Activated CD4-positive, alpha-beta T cell treated with anti-CD3 and anti-CD28 coated beads for 24 hours (primary cell): ENCODE measurements around the gene CDH23.

ENCODE experiments used
- DNase-seq, 2 donors: peaks; one replicate each; pipeline ENCODE4 v3.0.0-alpha.2; 2020; ENCODE audit warnings: low read depth in 2 of 2

Gene CDH23

GRCh38 chr10:71708301-71708703, 311.6 kb downstream of the CDH23 start:
- DNase-seq: peak; percentile 57

DNA sequence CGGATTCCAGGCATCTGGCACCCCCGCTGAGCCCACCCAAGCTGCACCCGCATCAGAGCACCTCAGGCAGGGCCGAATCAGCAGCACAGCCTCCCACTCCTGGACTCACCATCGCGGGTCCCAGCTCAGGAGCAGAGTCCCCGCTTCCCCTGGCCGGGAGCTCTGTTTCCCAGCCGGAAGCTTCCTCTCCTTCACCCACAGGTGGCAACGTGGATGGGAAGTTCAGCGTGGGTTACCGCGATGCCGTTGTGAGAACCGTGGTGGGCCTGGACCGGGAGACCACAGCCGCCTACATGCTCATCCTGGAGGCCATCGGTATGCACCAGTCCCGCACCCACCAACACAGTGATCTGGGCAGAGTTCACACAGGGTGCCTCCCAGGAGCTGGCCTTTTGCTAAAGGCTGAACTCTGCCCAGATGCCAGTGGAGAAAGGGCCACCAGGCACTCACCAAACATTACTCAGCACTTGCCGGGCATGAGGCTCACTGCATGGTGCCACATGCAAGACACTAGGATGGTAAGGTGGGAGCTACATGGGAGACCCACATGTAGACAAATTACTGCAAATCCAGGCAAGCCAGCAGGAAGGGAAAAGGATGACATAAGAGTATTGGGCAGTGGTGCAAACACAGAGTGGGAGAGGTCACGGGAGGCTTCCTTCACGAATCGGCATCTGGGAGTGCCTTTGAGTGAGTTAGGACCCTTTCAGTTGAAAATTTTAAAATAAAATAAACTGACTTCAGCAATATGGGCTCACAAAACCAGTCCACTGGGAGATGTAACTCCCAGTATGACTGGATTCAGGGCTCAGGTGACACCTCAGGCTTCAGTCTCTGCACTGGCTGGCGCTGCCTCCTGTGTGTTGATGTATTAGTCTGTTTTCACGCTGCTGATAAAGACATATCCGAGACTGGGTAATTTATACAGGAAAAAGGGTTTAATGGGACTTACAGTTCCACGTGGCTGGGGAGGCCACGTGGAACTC, 312.5 kb downstream of the CDH23 start:
- DNase-seq: no peak

- no peak for DNase-seq
Observed at GRCh38 chr10:71710519-71710918, 313.8 kb downstream of the CDH23 start.

GRCh38 chr10:71711052-71711623, 314.4 kb downstream of the CDH23 start:
- DNase-seq: no peak

DNA sequence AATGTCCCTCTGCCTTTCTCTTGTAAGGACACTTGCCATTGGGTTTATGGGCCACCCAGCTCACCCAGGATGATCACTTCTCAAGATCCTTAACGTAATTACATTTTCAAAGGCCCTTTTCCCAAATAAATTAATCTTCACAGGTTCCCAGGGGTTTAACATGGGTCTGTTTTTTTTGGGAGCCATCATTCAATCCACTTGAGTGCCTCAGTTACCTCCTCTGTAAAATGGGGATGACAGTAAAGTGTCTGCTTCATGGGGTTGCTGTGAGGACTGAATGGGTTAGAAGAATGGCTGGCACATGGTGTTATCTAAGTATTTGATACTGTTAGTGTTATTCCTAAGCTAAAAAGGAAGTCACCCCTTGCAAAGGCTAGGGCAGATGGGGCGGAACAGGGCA, 315.4 kb downstream of the CDH23 start:
- DNase-seq: no peak

DNA sequence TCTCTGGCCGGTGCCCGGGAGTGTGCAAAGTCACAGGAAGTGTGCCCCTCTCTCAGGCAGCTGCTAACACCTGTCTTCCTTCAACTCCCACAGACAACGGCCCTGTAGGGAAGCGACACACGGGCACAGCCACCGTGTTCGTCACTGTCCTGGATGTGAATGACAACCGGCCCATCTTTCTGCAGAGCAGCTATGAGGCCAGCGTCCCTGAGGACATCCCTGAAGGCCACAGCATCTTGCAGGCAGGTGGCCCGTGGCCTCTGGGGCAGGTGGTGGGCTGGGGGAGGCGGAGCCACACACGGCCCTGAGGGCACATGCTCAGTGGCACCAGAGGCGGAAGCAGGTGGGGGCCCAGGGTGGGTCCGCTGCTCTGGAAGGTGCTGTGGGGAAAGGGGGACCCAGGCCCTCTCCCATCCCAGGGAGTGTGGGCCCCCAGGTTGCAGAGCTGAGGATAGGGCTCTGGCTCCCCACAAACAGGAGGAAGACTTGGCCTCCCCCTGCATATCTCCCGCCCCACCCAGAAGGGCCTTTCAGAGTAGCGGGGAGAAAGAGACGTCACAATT, 315.9 kb downstream of the CDH23 start:
- no peak for DNase-seq

- DNase-seq: no peak
Observed at GRCh38 chr10:71713135-71714030, 316.7 kb downstream of the CDH23 start.

- no peak for DNase-seq
Observed at GRCh38 chr10:71714031-71714410, 317.3 kb downstream of the CDH23 start.

DNA sequence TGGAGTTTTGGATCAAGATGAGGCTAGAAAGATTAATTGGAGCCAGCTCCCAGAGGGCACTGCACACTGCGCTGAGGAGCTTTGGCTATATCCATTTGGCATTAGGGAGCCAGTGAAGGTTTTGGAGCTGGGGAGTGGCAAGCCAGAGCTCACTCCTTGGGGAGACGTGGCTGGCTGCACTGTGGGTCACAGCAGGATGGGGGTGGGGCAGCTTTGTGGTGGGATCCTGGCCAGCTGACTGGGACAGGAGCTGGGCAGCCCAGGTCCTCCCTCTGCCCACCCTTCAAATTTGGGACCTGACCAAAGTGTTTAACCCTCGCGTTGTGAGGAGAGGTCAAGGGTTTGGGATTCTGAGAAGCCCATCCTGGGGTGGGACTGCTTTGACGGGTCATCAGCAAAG, 317.9 kb downstream of the CDH23 start:
- no peak for DNase-seq

- no peak for DNase-seq
Observed at GRCh38 chr10:71715026-71715425, 318.3 kb downstream of the CDH23 start.

- DNase-seq: no peak
Observed at GRCh38 chr10:71715860-71716259, 319.1 kb downstream of the CDH23 start.

DNA sequence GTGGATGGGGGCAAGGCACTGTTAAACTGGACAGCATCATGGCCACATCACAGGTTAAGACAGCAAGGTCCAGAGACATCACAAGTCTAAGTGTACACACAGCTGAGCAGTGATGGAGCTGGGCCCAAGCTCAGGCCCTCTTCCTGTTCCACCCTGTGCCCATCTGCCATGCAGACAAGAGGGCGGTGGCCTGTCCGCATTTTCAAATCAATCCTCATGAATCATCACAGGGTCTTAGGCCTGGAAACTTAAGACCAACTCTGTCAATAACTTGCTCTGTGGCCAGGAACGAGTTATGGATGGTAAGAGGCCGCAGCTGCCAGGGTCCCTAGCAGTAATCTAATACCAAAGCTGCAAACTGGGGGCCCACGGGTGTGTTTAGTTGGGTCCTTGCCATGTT, 319.7 kb downstream of the CDH23 start:
- DNase-seq: no peak

DNA sequence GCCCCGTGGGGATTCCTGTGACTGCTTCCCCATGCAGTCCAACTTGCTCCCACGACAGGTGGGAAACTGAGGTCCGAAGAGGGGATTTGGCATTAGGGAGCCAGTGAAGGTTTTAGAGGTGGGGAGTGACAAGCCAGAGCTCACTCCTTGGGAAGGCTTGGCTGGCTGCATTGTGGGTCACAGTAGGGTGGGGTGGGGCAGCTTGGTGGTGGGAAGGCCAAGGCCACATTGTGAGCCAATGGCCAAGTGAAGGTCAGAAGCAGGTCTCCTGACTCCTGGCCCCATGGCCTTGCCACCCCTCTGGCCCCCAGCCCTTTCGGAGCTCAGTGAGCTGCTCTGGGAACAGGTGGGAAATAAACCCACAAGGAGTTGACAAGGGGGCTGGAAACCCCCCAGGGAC, 320.3 kb downstream of the CDH23 start:
- DNase-seq: no peak

DNA sequence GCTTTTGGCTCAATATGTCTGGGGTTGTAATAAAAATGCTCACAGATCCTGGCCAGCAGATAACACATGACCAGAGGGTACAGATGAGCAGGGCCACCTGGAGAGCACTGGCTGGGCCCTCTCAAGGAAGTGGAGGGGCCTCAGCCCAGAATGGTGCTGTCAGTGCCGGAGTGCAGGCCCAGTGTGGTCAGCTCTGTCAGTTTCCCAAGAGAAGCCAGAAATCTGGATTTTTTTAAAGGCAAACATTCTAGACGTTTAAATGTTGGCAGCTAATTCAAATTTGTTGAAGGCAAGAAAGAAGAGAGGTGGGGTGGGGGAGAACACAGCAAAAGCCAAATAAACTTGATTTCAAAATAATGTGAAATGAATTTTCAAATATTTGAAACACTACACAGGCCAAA, 320.8 kb downstream of the CDH23 start:
- no peak for DNase-seq

- no peak for DNase-seq
Observed at GRCh38 chr10:71718165-71718698, 321.5 kb downstream of the CDH23 start.

- DNase-seq: no peak
Observed at GRCh38 chr10:71719042-71719441, 322.3 kb downstream of the CDH23 start.

- DNase-seq: no peak
Observed at GRCh38 chr10:71719464-71720201, 322.9 kb downstream of the CDH23 start, which contains the start of gene C10orf105. TSS of gene C10orf105 (minus strand) at chr10:71719778. CDS start at chr10:71716337, 3,441 bp downstream.

DNA sequence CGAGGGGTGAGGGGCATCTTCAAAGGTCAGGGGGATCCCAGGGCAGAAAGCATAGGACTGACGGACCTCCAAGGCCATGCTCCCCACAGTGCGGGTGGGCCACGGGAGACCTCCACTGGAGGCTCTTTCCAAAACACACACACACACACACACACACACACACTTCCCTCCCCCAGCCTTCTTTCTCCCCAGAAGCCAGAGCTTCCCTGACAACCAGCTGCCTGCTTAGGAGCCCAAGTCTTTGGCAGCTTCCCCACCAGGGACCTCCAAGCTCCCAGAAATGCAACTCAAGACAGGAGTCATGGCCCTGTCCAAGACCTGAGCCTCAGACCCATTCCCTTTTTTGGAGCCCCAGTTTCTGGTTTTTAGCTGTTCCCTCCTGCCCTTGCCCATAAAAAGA, 323.6 kb downstream of the CDH23 start:
- DNase-seq: no peak

DNA sequence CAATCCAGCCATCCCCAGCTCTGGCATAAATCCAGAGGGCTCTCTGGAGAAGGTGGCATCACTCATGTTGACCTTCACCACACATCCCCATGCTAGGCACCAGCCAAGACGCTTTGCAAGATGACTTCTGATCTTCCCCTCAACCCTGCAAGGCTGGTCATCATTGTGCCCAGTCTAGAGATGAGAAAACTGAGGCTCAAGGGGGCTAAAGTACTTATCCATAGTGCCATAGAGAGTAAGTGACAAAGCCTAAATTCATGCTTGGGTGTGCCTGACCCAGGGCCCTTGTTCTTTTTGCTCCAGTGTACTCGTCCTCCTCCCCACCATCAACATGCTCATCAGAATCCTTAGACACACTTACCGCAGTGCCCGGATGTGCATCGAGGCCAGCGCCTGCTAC, 324.6 kb downstream of the CDH23 start:
- DNase-seq: no peak

GRCh38 chr10:71722849-71723248, 326.1 kb downstream of the CDH23 start:
- DNase-seq: no peak

GRCh38 chr10:71723311-71723710, 326.6 kb downstream of the CDH23 start:
- DNase-seq: no peak
